GDM1 (cell line): Measurements from ENCODE around the gene INPP4B.

Source experiments
- DNase-seq: peaks from one replicate; lab custom pipeline; 2025; lab: John Stamatoyannopoulos, UW

INPP4B gene

DNA sequence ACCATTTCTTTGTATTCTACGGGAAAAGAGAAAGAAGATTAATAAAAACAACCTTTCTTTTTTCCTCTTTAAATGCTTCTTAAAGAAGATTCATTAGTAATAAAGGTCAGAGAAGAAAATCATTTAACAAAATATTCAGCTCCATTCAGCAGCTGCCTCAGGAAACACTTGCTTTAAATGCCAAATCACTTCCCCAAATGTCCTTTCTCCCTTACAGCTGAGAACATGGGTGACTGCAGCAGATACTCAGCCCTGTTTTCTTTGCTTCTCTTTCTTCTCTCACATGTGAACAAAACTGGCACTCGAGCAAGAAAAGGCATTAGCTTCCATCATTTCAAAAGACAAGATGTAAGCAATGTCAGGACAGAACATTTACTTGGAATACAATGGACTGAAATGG lies 120.2 kb downstream of the INPP4B start:
- no peak for DNase-seq

DNA sequence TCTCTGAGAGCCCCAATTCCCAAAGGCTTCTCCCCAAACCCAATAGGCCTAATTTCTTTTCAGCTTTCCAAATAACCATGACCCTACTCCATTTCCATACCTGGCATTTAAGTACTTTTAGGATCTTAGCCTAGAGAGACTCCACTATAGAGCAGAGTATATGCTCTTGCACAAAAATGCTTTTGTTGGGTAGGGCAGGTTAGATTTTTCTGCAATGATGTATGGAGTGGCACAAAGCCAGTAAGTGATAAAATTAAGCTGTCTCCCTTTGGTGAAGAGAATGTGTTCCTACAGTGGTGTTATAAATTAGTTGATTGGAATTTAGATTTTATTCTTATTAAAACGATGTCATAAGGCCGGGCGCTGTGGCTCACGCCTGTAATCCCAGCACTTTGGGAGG lies 124.9 kb downstream of the INPP4B start:
- no peak for DNase-seq

DNA sequence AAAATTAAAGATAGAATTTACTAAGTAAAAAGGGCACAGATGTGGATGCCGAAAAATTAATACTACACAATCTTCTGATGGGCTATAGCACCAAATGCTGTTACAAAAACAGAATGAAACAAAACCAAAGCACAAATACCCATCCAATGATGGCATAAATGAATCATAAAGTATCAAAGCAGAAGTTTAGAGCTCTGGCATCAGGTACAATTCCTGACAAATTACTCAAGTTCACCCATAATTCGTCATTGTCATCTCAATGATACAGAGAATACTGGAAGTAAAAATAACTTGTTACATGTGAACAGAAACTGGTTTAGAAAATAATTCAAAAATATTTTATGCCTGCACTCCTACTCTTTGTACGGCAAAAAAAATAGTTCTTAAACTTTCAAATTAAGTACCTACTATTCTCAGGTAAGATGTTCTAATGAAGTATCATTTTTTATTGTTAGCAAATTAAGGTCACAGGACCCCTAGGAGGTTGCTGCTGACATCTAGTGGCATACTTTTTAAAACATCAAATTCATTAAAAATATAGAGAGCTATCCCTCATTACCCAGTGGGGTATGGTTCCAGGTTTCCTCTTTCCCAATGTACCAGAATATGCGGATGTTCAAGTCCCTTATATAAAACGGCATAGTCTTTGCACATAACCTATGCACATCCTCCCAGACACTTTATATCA lies 126.1 kb downstream of the INPP4B start:
- no peak for DNase-seq

DNA sequence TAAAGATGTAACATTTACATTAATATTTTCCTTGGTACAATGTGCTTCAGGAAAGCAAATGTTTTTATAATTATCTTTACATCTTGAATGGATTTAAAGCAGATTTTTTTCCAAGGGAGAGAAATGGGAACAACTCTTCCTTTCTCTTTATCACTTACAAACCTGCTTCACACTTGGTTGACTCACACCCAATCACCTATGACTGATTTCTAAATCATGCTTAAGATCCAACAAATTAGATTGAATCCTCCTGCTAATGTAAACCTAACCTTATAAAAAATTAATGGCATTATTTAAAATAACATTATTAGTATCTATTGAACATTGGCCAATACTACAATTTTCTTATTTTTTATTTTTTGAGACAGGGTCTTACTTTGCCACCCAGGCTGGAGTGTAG lies 127.1 kb downstream of the INPP4B start:
- DNase-seq, result no peak

DNA sequence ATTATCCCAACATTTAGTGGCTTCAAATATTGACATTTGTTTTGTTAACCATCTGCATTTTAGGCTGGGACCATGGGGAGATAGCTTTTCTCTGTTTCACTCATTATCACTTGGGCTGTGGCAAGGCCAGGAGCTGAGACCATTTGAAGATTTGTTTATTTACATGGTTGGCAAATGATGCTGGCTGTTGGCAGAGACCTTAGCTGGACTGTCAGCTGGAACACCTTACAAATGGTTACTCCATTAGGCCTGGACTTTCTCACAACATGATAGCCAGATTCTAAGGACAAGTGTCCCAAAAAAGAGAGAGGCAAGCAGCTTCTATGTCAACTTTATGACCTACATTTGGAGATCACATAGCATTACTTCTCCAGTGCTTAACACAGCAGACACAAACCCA lies 130.4 kb downstream of the INPP4B start:
- DNase-seq, result no peak

DNA sequence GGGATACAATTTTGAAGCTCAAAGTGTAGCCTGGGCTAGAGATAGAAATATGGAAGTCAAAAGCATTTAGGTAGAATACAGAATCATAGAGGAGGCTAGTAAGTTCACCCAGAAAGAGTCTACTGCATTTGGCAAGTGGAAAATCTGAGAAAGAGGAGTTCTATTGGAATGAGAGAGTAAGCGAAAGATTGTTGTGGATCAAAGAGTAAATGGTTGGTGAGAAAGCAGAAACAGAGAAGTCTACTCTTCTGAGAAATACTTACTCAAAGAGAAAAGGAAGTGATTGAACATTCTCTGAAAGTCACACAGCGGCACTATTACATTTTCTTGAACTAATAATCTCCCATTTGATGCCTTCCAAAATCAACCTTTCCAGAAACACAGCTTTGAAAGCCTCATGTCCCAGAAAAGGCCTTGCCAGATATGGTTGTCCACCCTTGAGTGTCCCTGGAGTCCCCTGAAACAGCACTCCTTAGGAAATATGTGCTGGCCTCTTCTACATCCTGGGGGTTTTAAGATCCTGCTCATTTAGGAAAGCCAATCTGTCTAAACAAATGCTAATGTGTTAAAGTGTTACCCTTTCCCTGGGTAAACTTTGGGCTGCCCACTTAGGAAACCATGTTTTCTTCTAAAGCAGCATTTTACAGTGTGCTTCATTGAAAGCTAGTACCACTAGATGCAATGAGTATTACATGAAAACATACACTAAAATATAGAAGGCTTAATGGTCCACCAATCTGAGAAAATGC lies 132.6 kb downstream of the INPP4B start:
- no peak for DNase-seq

DNA sequence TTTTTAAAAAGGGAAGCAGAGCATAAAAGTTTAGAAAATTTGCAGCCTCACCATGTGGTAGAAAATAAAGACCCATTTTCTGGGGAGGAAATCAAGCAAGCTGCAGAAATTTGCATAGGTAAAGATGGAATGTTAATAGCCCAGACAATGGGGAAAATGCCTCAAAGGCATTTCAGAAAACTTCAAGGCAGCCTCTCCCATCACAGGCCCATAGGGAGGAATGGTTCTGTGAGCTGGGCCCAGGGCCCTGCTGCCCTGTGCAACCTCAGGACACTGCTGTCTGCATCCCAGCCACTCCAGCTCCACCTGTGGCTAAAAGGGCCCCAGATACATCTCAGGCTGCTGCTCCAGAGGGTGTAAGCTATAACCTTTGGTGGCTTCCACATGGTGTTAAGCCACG lies 137.9 kb downstream of the INPP4B start:
- DNase-seq, result no peak

DNA sequence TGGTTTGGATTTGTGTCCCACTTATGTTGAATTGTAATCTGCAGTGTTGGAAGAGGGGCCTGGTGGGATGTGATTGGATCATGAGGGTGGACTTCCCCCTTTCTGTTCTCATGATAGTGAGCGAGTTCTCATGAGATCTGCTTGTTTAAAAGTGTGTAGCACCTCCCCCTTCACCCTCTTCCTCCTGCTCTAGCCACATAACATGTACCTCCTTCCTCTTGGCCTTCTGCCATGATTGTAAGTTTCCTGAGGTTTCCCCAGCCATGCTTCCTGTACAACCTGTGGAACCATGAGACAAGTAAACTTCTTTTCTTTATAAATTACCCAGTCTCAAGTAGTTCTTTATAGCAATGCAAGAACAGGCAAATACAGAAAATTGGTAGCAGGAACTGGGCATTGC lies 138.7 kb downstream of the INPP4B start:
- peak; percentile 80 for DNase-seq

DNA sequence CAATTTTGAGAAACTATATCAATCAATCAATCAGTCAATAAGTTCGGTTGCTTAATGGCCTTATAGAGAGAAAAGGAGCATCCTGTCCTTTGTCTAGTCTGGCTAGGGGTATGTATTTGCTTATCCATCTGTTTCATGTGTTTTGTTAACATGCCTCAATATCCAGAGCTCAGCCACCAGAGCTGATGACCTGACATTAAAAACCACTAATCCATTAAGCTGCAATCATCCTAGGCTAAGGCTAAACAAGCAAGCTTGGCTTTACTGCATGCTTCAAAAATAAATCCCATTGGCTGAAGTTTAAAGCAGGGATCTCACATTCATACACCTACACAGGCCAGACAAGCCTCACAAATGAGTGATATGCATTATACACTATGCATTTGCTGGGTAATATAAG lies 139.7 kb downstream of the INPP4B start:
- no peak for DNase-seq

DNA sequence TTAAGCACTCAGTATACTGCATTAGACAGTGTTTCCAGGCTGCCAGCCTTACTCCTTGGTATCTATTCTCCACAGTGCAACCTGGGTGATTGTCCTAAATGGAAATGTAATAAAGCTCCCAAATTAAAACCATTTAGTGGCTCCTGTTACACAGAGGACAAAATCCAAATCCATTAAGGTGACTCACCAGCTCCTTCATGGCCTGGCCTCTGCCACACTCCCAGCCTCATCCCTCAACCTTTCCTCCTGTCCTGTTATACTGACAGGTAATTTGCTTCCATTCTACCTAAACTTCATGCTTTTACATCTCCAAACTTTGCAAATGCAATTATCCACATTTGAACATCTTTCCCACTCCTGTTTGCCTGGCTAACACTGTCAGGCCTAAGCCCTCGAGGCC lies 140.3 kb downstream of the INPP4B start:
- no peak for DNase-seq

DNA sequence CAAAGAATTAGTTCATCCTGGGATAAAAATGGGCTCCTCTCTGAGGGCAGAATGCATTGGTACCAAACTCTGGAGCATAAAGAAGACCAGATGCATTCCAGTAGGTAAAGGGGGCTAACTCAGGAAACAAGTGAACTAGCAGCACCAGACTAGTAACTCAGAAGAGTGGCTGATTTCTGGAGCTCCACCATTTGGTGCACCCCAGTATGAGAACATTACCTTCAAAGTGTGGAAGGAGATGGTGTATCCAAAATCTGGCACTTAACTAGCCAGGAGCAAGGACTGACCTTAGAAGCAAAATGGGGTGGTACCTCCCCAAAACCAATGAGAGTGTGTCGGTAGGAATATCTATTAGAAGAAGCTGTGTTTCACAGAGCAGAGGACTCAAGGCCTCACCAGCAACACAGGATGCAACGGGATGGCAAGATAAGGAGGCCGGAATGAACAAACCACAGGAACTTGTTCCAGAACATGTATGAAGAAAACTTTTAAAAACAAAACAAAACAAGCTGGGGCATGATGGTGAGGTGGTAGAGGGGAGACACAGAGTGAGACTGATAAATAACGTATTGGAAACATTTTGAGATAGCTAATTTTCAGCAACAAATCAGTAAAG lies 142.3 kb downstream of the INPP4B start:
- peak; percentile 82 for DNase-seq

DNA sequence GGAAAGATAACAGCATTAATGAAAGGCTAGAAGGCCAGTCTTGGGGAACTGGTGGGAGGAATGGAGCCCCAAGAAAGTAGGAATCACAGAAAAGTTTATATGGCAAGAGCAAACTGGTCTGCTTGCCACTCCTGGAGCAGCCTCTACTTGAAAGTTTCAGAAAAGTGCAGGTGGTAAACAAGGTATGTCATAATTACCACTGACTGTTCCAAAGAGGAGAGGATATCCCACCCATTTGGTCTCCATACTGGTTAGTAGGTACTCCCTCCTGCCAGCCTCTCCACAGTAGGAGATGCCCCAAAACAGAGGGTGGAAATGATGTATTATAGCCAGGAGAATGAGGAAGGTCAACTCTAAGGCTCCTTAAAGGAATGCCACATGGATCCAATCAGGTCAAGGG lies 145.1 kb downstream of the INPP4B start:
- DNase-seq, result no peak

DNA sequence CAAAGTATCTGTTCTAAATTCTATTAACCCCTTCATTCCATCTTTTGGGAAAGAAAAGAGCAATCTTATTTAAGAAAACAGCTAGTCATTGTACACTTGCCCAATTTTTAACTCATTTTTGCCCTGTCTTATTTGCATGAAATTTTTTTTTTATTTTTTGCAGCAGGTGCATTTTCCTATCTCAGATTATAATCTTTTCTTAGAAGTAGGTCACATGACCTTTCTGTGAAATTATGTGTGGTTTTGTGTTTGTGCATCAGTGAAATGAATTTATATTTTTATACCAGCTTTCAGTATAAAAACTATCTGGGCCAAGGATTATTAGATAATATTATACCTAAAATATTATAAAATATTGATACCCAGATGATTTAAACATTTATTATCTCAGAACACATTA lies 145.6 kb downstream of the INPP4B start:
- DNase-seq, result no peak

DNA sequence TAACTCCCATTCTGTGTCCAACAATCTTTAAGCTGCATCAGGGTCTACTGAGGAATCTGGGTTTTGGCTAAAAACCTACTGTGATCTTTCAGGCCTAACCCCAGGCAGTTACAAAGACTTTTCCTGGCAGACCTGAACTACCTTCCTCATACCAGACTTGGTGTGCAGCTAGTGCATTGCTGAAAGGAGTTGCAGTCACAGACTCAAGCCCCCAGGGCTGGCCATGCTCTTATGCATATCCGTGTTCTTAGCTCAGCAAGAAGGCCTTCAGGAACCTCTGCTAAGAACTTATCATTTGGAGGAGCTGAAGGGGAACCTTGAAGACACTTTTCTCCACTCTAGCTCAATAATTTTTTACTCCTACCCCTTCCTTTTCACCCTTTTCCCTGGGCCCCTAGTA lies 147.5 kb downstream of the INPP4B start:
- DNase-seq, result no peak

DNA sequence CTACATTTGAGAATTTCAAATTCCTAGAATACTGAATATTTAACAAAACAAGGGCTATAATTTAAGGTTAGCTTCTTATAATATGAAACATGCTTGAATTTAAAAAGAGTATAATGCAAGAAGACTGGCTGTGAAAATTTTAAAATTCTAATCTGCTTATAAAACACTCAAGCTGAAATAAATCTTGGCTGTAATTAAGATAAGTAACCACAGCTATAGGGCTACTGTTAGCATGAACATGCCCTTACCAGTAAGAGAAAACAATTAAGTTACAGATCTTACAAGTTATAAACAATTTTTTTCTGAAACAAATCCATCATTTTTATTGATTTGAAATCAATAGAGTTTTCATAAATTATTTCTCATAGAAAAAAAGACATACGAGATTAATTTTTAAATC lies 148.2 kb downstream of the INPP4B start:
- DNase-seq, result no peak

DNA sequence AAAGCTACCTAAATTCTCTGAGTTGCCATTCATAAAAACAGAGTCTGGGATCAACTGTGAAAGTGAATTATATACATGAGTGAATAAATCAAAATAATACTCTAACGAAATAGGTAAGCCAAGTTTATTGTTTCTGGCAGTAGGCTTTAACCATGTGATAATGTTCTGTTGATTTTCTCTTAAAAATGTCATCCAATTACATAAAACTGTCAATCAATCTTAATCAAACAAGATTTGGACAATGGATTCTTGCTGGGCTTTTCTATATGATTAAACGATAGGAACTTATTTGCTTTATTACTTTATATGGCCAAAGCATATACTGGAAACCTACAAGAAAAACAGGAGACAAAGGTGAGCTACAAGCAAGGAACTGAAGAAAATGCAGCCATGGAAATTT lies 148.8 kb downstream of the INPP4B start:
- DNase-seq, result no peak

DNA sequence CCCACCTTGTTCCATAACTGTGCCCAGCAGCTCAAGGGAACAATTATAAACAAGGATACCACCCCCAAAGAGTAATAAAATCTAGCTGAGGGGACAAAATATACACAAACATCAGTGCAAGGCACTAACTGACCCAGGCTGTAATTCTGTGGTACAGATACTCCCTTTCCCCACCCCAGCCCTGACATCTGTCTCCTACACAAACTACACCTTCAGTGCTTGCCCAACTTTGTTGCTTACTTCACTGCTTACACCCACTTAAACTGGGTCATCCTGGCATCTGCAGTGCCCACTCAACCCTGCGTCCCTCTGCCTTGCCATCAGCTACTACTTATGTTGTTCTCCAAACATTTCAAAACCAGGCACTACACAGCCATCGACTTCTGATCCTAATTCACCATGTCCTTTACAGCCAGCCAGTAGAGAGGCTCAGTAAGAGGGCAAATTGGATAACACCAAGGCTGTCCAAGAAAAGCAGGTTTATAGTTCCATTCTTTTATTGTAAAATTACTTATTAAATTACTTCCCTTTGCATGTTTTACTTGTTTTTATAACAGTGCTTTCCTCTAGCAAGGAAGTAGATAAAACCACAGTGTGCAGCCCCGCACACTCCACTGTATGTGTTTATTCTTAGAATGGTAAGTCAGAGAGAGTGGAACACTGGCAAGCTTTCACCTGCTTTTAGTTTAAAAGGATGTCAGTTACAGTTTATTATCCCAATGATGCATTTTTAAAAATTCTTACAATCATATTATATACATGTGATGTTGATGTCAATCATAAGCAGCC lies 149.6 kb downstream of the INPP4B start:
- peak; percentile 19 for DNase-seq

DNA sequence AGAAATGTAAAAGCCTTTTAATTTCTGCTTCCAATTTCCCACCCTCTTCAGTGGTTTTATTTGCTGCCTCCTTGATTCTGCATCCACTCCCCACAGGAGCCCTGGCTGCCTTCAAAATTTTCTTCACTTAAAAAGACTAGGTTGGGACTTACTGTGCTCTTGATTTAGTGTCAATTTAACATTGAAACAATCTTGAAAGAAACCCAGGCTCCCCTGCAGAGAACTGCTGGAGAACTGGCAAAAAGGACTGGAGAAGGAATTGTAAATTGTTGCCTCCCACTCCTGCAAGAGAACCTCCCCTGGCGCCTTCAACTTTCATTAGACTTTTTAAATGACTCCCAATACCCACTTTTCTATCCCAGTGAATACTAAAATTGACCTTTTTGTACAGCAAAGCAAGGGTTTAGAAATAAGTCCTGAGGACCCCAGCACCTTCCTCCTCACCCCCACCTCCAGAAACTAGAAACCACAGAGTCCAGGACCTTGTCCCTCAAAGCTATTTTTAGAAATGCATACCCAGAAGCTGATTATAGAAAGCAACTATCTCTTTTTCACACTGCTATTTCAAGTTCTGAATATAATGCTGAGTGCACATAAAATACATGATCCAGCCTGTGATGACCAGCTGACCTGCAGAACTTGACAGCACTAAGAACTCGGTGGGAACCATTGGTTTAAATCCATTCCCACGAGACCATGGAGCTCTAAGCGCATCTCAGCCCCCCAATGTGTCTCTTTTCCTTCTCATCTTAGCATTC lies 155.5 kb downstream of the INPP4B start:
- DNase-seq, result no peak

DNA sequence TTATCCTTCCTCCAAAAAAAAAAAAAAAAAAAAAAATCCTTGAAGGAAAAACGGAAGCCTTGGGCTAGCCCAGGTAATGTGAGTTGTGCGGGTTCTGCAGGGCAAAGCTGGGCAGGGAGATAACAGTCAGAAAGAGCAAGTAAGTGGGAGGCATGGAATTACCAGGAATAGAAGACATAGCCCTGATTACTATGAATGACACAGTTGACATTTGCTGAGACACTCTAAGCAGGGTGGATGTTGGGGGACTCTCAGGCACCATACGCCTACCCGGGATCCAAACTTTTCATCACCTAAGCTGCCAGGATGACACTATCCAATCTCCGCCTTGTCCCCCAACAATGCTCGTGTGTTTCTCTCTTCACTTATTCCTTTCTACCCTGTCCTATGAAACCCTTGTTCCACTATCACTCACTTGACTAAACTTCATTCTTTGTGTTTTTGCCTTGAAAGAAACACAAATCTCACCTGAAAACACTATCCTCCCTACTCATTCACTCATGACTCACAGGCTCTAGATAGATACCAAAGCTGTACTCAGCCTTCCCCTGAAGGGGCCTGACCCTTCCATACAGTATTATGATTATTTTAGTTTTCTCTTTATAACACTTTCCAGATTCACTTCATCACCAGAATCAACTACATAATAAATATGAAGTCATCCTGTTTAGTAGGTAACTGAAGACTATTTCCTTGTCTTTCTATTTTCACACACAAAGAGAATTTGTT lies 158.4 kb downstream of the INPP4B start:
- DNase-seq, result no peak

DNA sequence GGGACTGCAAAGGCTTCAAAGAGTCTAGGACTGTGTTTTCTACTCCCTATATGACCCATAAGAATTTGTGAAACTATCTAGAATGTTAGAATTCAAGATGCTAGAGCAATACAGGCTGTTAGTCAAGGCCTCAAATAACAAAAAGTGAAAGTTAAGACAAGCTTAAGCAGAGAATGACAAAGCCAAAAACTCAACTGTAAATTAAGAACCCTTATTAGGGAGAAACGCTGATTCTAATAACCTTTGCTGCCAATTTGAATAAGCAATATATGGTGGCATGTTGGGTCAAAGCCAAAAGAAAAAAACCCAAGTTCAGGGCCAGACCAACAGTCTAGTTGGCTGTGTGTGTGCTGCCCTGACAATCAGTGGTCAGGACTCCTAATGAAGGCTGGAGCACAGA lies 160.0 kb downstream of the INPP4B start:
- DNase-seq, result no peak

DNA sequence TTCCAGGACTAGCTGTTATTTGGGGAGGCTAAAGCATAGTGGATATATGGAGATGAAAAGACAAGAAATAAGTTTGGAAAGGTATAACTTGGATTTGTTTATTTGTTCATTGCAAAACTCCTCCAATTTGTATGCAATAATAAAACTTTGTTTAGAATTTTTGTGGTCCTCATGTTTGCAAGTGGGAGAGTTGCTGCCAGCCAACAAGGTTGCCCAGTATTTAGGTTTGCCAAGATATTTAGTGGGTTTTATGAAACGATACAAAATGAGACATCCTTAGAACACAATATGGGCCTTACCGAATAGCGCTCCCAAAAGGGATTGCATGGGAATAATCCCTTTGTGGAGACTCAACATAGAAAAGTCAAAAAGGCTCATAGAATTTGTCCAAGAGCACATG lies 162.1 kb downstream of the INPP4B start:
- DNase-seq, result no peak
